Breast epithelium (tissue), 3 donors: ENCODE results near the gene SORT1.

Experiments used
- CTCF ChIP-seq, 3 donors: fragments of 450-650 bp; IDR thresholded peaks; one replicate each; pipeline ENCODE4 v1.5.1; 2016 to 2017; ENCODE audit warnings: antibody characterized with exemption in 3 of 3, mild to moderate bottlenecking in 3 of 3, moderate library complexity in 3 of 3
- POLR2A ChIP-seq: fragments of 450-650 bp; IDR thresholded peaks from one replicate; pipeline ENCODE4 v1.6.1; 2016; ENCODE audit warnings: antibody characterized with exemption, mild to moderate bottlenecking, moderate library complexity

- TF ChIP-seq CTCF (IDR thresholded peaks at IDR 0.05): no peak
- no peak for TF ChIP-seq POLR2A
These were observed 13.9 kb downstream of the SORT1 start for GRCh38 chr1:109383854-109384253.
